ENCODE results near the gene ROR1.

GRCh38 chr1:63753591-63753990 lies 20.2 kb upstream of the ROR1 start:
- no peak for TF ChIP-seq ZNF225 (CRISPR knock-in tag; IDR thresholded peaks at IDR 0.05)
- TF ChIP-seq BCLAF1 (IDR thresholded peaks at IDR 0.05) = no peak
- no peak for TF ChIP-seq ZNF10 (CRISPR knock-in tag; IDR thresholded peaks at IDR 0.05; ENCODE audit: borderline replicate concordance, low read depth)
- TF ChIP-seq ZNF740 (CRISPR knock-in tag; IDR thresholded peaks at IDR 0.05) = no peak
- TF ChIP-seq ZNF672 (CRISPR knock-in tag; IDR thresholded peaks at IDR 0.05) = no peak
- TF ChIP-seq MXI1 (IDR thresholded peaks at IDR 0.05; ENCODE audit: borderline replicate concordance, low read depth, low read length) = no peak
- TF ChIP-seq POLR2A (IDR thresholded peaks at IDR 0.05; ENCODE audit: insufficient read depth in 1 of 2, low read depth in 2 of 2, low read length in 2 of 2) = no peak
- no peak for TF ChIP-seq CSRNP1 (CRISPR knock-in tag; IDR thresholded peaks at IDR 0.05)
- TF ChIP-seq MAZ (IDR thresholded peaks at IDR 0.05; ENCODE audit: borderline replicate concordance, low read depth, low read length) = no peak
- TF ChIP-seq MAZ (CRISPR knock-in tag; IDR thresholded peaks at IDR 0.05; ENCODE audit: low read depth) = no peak
- TF ChIP-seq JUNB (CRISPR knock-in tag; IDR thresholded peaks at IDR 0.05; ENCODE audit: borderline replicate concordance) = no peak
- no peak for TF ChIP-seq REST (IDR thresholded peaks at IDR 0.05; ENCODE audit: borderline replicate concordance in 1 of 2, low read depth in 1 of 2, low read length in 2 of 2)
- TF ChIP-seq ZNF276 (CRISPR knock-in tag; IDR thresholded peaks at IDR 0.05; ENCODE audit: low read depth) = no peak
- no peak for TF ChIP-seq STAG1 (CRISPR knock-in tag; IDR thresholded peaks at IDR 0.05)

All from HepG2 (cell line).